Neural cell (in vitro differentiated cells): ENCODE measurements around the gene C2CD3. TPM values are rescaled to one million over a fixed set of nuclear protein-coding genes. Genes with fewer than 3 reads are reported as not detected.

Experiments
- H2AFZ ChIP-seq: fragments of 200-600, 300-800 bp; sonication (generic), shearing (Covaris generic); 2 replicates; pipeline ENCODE4 v1.6.0; 2014; ENCODE audit warnings: low read depth, mild to moderate bottlenecking, antibody characterized with exemption, low read length, moderate library complexity
- H3F3A ChIP-seq: fragments of 200-600 bp; shearing (Covaris generic); 2 replicates; pipeline ENCODE4 v1.6.1; 2016; ENCODE audit warnings: mild to moderate bottlenecking, moderate library complexity, mixed read lengths, antibody characterized with exemption, low read length; ENCODE audit not compliant: insufficient read depth, poor library complexity, severe bottlenecking
- H3K27ac ChIP-seq: fragments of 200-600, 300-800 bp; sonication (generic), shearing (Covaris generic); 2 replicates; pipeline ENCODE4 v1.5.1; 2014; ENCODE audit warnings: mild to moderate bottlenecking, low read length, moderate library complexity
- H3K27me3 ChIP-seq: fragments of 300-800, 200-600 bp; sonication (generic), shearing (Covaris generic); 2 replicates; pipeline ENCODE4 v1.6.0; 2014; ENCODE audit warnings: mild to moderate bottlenecking, low read depth, low read length, moderate library complexity; ENCODE audit not compliant: insufficient read depth
- H3K36me3 ChIP-seq: fragments of 300-800, 200-600 bp; sonication (generic), shearing (Covaris generic); 2 replicates; pipeline ENCODE4 v1.5.1; 2014; ENCODE audit warnings: mild to moderate bottlenecking, antibody characterized with exemption, low read length, moderate library complexity; ENCODE audit not compliant: insufficient read depth
- H3K4me2 ChIP-seq: fragments of 300-800, 200-600 bp; sonication (generic), shearing (Covaris generic); 2 replicates; pipeline ENCODE4 v1.6.0; 2014; ENCODE audit warnings: mild to moderate bottlenecking, low read length
- H3K4me3 ChIP-seq: fragments of 300-800, 200-600 bp; sonication (generic), shearing (Covaris generic); 2 replicates; pipeline ENCODE4 v1.5.1; 2014; ENCODE audit warnings: mild to moderate bottlenecking, low read length, moderate library complexity
- H3K79me2 ChIP-seq: fragments of 200-600 bp; shearing (Covaris generic); replicated peaks from 2 replicates; pipeline ENCODE4 v1.6.0; 2014; ENCODE audit warnings: mild to moderate bottlenecking, low read length, moderate library complexity; ENCODE audit not compliant: insufficient read depth
- H3K9ac ChIP-seq: fragments of 300-800, 200-600 bp; sonication (generic), shearing (Covaris generic); 2 replicates; pipeline ENCODE4 v1.6.1; 2016; ENCODE audit warnings: mild to moderate bottlenecking, low read length, mixed read lengths
- H3K9me2 ChIP-seq: fragments of 200-600 bp; shearing (Covaris generic); 2 replicates; pipeline ENCODE4 v1.6.1; 2016; ENCODE audit warnings: mild to moderate bottlenecking, low read length, mixed read lengths; ENCODE audit not compliant: insufficient read depth
- H3K9me3 ChIP-seq: fragments of 200-600, 300-800 bp; sonication (generic), shearing (Covaris generic); 2 replicates; pipeline ENCODE4 v1.6.1; 2016; ENCODE audit warnings: mild to moderate bottlenecking, mixed run types, low read length, moderate library complexity, mixed read lengths
- H4K20me1 ChIP-seq: fragments of 200-600 bp; shearing (Covaris generic); 2 replicates; pipeline ENCODE4 v1.6.1; 2016; ENCODE audit warnings: mild to moderate bottlenecking, mixed run types; ENCODE audit not compliant: insufficient read depth
- EP300 ChIP-seq: fragments of 450-650 bp; conservative IDR thresholded peaks from 2 replicates; pipeline ENCODE4 v1.6.1; 2014; ENCODE audit warnings: antibody characterized with exemption, mild to moderate bottlenecking, moderate library complexity; ENCODE audit not compliant: poor library complexity, severe bottlenecking
- EZH2 ChIP-seq: fragments of 200-600, 300-800 bp; shearing (Covaris generic), sonication (generic); IDR thresholded peaks from 2 replicates; pipeline ENCODE4 v1.6.1; 2014; ENCODE audit warnings: antibody characterized with exemption, low read length, borderline replicate concordance, mild to moderate bottlenecking; ENCODE audit not compliant: insufficient read depth, poor library complexity, severe bottlenecking
- MXI1 ChIP-seq: fragments of 450-650 bp; conservative IDR thresholded peaks from 2 replicates; pipeline ENCODE4 v1.6.1; 2014; ENCODE audit warnings: antibody characterized with exemption, mild to moderate bottlenecking; ENCODE audit not compliant: poor library complexity, severe bottlenecking
- POLR2AphosphoS5 ChIP-seq: IDR thresholded peaks from 2 replicates; pipeline ENCODE4 v1.6.1; 2012
- RAD21 ChIP-seq: fragments of 450-650 bp; conservative IDR thresholded peaks from 2 replicates; pipeline ENCODE4 v1.6.1; 2014; ENCODE audit warnings: antibody characterized with exemption, mild to moderate bottlenecking, moderate library complexity
- SMC3 ChIP-seq: fragments of 450-650 bp; conservative IDR thresholded peaks from 2 replicates; pipeline ENCODE4 v1.6.1; 2014; ENCODE audit warnings: antibody characterized with exemption, mild to moderate bottlenecking, moderate library complexity; ENCODE audit not compliant: poor library complexity
- TAF1 ChIP-seq: IDR thresholded peaks from 2 replicates; pipeline ENCODE4 v1.6.1; 2012; ENCODE audit warnings: low read depth
- polyA plus RNA-seq: library from polyadenylated mRNA; depleted of rRNA; stranded (reverse); fragments of >200 nt; gene quantifications from 2 replicates; pipeline ENCODE4 v1.2.3, GENCODE V29; 2014
- TF ChIP-seq, protein P1 (sequence below): IDR thresholded peaks from 2 replicates; pipeline ENCODE4 v1.6.1; 2012; ENCODE audit warnings: borderline replicate concordance
- TF ChIP-seq, protein P2 (sequence below): fragments of 450-650 bp; IDR thresholded peaks from 2 replicates; pipeline ENCODE4 v1.5.1; 2014; ENCODE audit warnings: antibody characterized with exemption, mild to moderate bottlenecking, moderate library complexity; ENCODE audit not compliant: poor library complexity, severe bottlenecking

Gene C2CD3
- polyA plus RNA-seq, 1 donor from 2014 or later = 13.2 TPM

DNA sequence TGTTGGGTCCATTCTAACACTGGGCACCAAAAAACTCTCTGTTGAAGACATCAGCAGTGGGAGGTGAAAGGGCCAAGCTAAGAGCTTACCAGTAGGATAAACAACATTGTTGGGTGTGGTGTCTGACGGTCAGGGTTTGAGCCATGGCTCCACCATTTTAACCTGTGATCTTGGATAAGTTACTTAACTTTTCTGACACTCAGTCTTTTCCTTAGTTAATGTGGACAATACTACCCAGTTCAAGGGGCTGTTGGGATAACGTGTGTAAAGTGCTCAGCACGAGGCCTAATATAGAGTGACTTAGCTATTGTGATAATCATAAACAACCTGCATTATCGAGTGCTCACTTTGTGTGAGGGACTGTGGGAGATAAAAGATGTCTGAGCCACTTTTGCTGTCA, 168.0 kb downstream of the C2CD3 start:
- H3K27me3 ChIP-seq = no peaks in the 10 kb centered on the region
- no peak overlapping the region for H3K4me2 ChIP-seq
- no peaks in the 10 kb centered on the region for H3K9me3 ChIP-seq
- H4K20me1 ChIP-seq = no peaks in the 10 kb centered on the region
- no peak overlapping the region for H3K27ac ChIP-seq
- peaks cover 4% of the 10 kb centered on the region for H3K36me3 ChIP-seq
- H3K79me2 ChIP-seq = no peaks in the 10 kb centered on the region
- no peaks in the 10 kb centered on the region for H3F3A ChIP-seq
- TF ChIP-seq MXI1 = no peak
- TF ChIP-seq, protein P1, sequence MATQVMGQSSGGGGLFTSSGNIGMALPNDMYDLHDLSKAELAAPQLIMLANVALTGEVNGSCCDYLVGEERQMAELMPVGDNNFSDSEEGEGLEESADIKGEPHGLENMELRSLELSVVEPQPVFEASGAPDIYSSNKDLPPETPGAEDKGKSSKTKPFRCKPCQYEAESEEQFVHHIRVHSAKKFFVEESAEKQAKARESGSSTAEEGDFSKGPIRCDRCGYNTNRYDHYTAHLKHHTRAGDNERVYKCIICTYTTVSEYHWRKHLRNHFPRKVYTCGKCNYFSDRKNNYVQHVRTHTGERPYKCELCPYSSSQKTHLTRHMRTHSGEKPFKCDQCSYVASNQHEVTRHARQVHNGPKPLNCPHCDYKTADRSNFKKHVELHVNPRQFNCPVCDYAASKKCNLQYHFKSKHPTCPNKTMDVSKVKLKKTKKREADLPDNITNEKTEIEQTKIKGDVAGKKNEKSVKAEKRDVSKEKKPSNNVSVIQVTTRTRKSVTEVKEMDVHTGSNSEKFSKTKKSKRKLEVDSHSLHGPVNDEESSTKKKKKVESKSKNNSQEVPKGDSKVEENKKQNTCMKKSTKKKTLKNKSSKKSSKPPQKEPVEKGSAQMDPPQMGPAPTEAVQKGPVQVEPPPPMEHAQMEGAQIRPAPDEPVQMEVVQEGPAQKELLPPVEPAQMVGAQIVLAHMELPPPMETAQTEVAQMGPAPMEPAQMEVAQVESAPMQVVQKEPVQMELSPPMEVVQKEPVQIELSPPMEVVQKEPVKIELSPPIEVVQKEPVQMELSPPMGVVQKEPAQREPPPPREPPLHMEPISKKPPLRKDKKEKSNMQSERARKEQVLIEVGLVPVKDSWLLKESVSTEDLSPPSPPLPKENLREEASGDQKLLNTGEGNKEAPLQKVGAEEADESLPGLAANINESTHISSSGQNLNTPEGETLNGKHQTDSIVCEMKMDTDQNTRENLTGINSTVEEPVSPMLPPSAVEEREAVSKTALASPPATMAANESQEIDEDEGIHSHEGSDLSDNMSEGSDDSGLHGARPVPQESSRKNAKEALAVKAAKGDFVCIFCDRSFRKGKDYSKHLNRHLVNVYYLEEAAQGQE = no peak
- TF ChIP-seq SMC3 = no peak
- TF ChIP-seq TAF1 = no peak
- no peak for TF ChIP-seq RAD21
- TF ChIP-seq, protein P2, sequence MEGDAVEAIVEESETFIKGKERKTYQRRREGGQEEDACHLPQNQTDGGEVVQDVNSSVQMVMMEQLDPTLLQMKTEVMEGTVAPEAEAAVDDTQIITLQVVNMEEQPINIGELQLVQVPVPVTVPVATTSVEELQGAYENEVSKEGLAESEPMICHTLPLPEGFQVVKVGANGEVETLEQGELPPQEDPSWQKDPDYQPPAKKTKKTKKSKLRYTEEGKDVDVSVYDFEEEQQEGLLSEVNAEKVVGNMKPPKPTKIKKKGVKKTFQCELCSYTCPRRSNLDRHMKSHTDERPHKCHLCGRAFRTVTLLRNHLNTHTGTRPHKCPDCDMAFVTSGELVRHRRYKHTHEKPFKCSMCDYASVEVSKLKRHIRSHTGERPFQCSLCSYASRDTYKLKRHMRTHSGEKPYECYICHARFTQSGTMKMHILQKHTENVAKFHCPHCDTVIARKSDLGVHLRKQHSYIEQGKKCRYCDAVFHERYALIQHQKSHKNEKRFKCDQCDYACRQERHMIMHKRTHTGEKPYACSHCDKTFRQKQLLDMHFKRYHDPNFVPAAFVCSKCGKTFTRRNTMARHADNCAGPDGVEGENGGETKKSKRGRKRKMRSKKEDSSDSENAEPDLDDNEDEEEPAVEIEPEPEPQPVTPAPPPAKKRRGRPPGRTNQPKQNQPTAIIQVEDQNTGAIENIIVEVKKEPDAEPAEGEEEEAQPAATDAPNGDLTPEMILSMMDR = no peak
- no peak overlapping the region for H3K4me3 ChIP-seq
- H3K9ac ChIP-seq = no peak overlapping the region
- H2AFZ ChIP-seq = no peak overlapping the region
- H3K9me2 ChIP-seq = no peaks in the 10 kb centered on the region

DNA sequence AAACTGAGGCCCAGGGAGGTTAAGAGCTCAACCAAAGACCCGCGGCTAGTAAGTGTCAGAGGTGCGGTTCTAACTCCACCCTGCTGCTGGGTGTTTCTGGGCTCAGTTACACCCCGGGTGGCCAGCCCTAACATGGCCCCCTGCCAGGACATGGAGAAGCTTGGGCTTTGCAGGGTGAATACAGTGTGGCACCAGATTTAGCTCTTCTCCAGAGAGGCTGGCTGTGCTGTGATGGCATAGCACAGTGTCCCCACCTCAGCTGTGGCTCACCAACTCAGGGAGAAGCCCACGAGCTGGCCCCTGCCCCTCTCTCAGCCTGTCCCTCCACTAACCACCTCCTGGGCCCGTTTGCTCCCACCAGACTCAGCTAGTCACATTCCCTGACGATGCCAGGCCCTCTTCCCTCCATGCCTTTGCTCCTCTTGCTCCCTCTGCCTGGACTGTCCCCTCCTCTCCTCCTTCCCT, 168.9 kb downstream of the C2CD3 start:
- no peaks in the 10 kb centered on the region for H3K9me2 ChIP-seq
- no peaks in the 10 kb centered on the region for H3K9me3 ChIP-seq
- no peak overlapping the region for H2AFZ ChIP-seq
- H3K4me3 ChIP-seq = no peak overlapping the region
- no peak overlapping the region for H3K27ac ChIP-seq
- H3F3A ChIP-seq = no peaks in the 10 kb centered on the region
- H3K4me2 ChIP-seq = no peak overlapping the region
- H3K36me3 ChIP-seq = peaks cover 4% of the 10 kb centered on the region
- no peaks in the 10 kb centered on the region for H4K20me1 ChIP-seq
- H3K9ac ChIP-seq = no peak overlapping the region
- no peaks in the 10 kb centered on the region for H3K79me2 ChIP-seq
- TF ChIP-seq EZH2 = no peak
- no peaks in the 10 kb centered on the region for H3K27me3 ChIP-seq

DNA sequence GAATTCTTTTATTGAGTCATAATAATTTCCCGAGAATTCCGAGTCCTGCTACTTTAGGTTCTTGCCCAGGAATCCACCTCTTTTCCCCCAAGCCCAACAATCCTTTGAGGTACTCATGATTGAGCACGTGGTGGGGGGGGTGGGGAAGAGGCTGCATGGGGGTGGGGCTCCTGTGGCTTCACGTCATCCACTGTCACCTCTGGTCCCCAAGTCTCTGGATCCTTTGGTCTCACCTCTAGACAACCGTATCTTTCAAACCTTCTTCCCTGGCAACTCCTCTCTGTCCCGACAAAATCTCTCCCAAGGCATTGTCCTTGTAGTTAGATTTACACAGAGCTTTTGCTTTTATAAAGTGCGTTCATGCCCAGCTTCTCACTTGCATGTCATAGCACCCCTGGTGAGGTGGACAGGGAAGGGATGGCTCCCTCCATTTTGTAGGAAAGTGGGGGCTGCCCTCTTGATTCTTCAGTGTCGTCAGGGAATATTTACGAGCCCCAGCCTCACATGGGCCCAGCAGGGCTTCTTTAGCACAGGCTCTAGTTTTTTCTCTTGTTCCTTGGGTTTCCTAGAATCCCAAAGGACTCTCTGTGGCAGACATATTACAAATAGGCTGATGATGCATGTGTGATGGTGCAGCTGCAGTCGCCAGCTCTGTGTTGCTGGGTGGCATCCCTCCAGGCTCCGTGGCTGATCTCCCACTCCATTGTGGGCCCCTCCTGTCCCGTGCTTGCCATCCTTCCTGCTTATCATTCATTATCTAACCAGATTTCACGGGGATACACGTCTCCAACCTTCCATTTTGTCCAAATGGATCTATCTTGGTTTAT, 170.3 kb downstream of the C2CD3 start:
- no peaks in the 10 kb centered on the region for H3K9me2 ChIP-seq
- TF ChIP-seq POLR2AphosphoS5 = no peak
- TF ChIP-seq EZH2 = no peak
- TF ChIP-seq EP300 = no peak
- TF ChIP-seq, protein P1 = no peak
- TF ChIP-seq RAD21 = no peak
- TF ChIP-seq TAF1 = no peak
- H3K79me2 ChIP-seq = no peaks in the 10 kb centered on the region
- H3K4me3 ChIP-seq = no peak overlapping the region
- H4K20me1 ChIP-seq = no peaks in the 10 kb centered on the region
- H3K36me3 ChIP-seq = peaks cover 4% of the 10 kb centered on the region
- no peak overlapping the region for H3K9ac ChIP-seq
- H3F3A ChIP-seq = no peaks in the 10 kb centered on the region
- H3K27me3 ChIP-seq = no peaks in the 10 kb centered on the region
- H3K4me2 ChIP-seq = no peak overlapping the region
- H3K9me3 ChIP-seq = no peaks in the 10 kb centered on the region
- no peak overlapping the region for H2AFZ ChIP-seq
- H3K27ac ChIP-seq = no peak overlapping the region
